ENCODE results near the gene CFAP92.

DNA sequence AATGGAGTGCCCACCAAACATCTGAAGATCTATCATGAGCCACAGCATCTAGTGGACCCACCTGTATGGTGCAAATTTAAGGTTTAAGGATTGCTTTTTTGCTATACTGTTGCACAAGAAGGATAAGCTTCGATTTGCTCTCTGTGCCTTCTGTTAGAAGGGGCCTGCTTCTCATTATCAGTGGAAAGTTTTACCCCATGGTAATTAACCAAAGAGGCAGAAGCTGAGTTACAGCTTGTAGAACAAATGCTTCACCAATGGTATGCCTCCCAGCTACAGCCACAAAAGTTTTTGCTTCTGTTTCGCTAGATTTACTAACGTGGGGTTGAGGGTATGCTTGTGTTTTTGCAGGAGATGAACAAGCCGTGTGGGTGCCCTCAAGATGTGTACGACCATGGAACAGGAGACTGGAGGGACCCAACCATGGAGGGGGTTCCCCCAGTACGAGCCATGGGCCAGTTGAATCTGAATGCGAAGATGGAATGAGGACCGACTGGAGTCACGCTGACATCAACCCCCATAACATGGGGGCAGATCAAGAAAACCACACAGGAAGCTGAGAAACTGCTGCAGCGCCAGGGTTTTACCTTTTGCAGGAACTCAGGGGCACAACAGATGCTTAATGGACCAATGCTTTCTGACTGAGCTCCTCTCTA is 70.9 kb downstream of the CFAP92 start:
- no peak for TF ChIP-seq POLR2A (IDR thresholded peaks at IDR 0.05)
- TF ChIP-seq, protein P1, sequence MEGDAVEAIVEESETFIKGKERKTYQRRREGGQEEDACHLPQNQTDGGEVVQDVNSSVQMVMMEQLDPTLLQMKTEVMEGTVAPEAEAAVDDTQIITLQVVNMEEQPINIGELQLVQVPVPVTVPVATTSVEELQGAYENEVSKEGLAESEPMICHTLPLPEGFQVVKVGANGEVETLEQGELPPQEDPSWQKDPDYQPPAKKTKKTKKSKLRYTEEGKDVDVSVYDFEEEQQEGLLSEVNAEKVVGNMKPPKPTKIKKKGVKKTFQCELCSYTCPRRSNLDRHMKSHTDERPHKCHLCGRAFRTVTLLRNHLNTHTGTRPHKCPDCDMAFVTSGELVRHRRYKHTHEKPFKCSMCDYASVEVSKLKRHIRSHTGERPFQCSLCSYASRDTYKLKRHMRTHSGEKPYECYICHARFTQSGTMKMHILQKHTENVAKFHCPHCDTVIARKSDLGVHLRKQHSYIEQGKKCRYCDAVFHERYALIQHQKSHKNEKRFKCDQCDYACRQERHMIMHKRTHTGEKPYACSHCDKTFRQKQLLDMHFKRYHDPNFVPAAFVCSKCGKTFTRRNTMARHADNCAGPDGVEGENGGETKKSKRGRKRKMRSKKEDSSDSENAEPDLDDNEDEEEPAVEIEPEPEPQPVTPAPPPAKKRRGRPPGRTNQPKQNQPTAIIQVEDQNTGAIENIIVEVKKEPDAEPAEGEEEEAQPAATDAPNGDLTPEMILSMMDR (IDR thresholded peaks at IDR 0.05): no peak

All from Peyer's patch (tissue), 4 donors.